Type B pancreatic cell (in vitro differentiated cells): Measurements from ENCODE around the gene EXT2. TPM values are rescaled to one million over a fixed set of nuclear protein-coding genes. Genes with fewer than 3 reads are reported as not detected.

Source experiments
- DNase-seq: peaks from one replicate; pipeline ENCODE4 v3.0.0; 2021; ENCODE audit warnings: mixed read lengths; ENCODE audit not compliant: unreplicated experiment; ENCODE audit errors: extremely low spot score
- H3K27ac Mint-ChIP-seq: 2 replicates; pipeline ENCODE4 v1.8.0; 2021; ENCODE audit warnings: mild to moderate bottlenecking, mixed read lengths
- H3K27me3 Mint-ChIP-seq: 2 replicates; pipeline ENCODE4 v1.8.0; 2021; ENCODE audit warnings: mixed read lengths
- H3K36me3 Mint-ChIP-seq: 2 replicates; pipeline ENCODE4 v1.8.0; 2021; ENCODE audit warnings: mixed read lengths
- H3K4me1 Mint-ChIP-seq: one replicate; pipeline ENCODE4 v1.8.0; 2021; ENCODE audit warnings: mixed read lengths; ENCODE audit not compliant: unreplicated experiment
- H3K4me3 Mint-ChIP-seq: 2 replicates; pipeline ENCODE4 v1.8.0; 2021; ENCODE audit warnings: mild to moderate bottlenecking, mixed read lengths
- H3K9me3 Mint-ChIP-seq: 2 replicates; pipeline ENCODE4 v1.8.0; 2021; ENCODE audit warnings: mixed read lengths
- CTCF ChIP-seq: fragments of 200-600 bp; sonication (generic); conservative IDR thresholded peaks from 2 replicates; pipeline ENCODE4 v1.5.0; 2021; ENCODE audit warnings: antibody characterized with exemption, mild to moderate bottlenecking
- total RNA-seq: library from RNA; stranded (reverse); gene quantifications from 2 replicates; pipeline ENCODE4 v1.2.1, GENCODE V29; 2021; ENCODE audit warnings: low replicate concordance

Gene EXT2
- total RNA-seq, 1 donor from 2014 or later: 62.7 TPM

- Mint-ChIP-seq H3K4me3 (no peak overlapping the region), H3K27me3 (peaks cover 16% of the 10 kb centered on the region), H3K36me3 (peaks cover 4% of the 10 kb centered on the region), H3K9me3 (no peaks in the 10 kb centered on the region), H3K4me1 (peaks cover 28% of the 10 kb centered on the region), H3K27ac (no peak overlapping the region)
- no peak for TF ChIP-seq CTCF
- DNase-seq: no peak
Observed at GRCh38 chr11:44282620-44283019, 187.1 kb downstream of the EXT2 start.

- Mint-ChIP-seq H3K27ac (no peak overlapping the region), H3K27me3 (peaks cover 21% of the 10 kb centered on the region), H3K36me3 (no peaks in the 10 kb centered on the region), H3K4me1 (peaks cover 22% of the 10 kb centered on the region), H3K9me3 (no peaks in the 10 kb centered on the region), H3K4me3 (no peak overlapping the region)
- no peak for TF ChIP-seq CTCF
- DNase-seq: no peak
Observed at GRCh38 chr11:44285756-44286155, 190.3 kb downstream of the EXT2 start.

GRCh38 chr11:44286268-44286880 is 190.9 kb downstream of the EXT2 start:
- Mint-ChIP-seq H3K4me3 (no peak overlapping the region), H3K4me1 (peaks cover 17% of the 10 kb centered on the region)
- DNase-seq: no peak

DNA sequence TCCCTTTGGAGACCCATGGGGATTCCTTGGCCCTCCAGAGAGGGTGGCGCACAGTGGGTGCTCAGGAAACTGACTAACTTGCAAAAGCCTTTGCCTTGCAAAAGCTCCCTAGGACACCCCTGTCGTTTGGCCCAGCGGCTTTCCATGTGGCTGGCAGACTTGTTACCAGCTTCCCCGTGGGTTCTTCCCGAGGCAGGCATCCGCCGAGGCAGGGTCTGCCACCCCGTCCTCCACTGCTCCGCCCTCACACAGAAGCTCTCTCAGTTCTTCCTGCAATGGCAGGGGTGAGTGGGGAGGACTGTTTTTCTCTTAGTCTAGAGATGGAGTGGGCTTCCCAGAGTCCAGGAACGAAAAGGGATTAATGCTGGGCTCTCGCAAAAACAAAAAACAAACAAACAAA is 191.4 kb downstream of the EXT2 start:
- H3K4me1 Mint-ChIP-seq: peaks cover 17% of the 10 kb centered on the region
- no peak overlapping the region for H3K4me3 Mint-ChIP-seq
- H3K27ac Mint-ChIP-seq: no peak overlapping the region

More at GRCh38 chr11:44286268-44286880, 190.9 kb downstream of the EXT2 start:
- Mint-ChIP-seq H3K36me3 (no peaks in the 10 kb centered on the region), H3K9me3 (no peaks in the 10 kb centered on the region), H3K27me3 (peaks cover 16% of the 10 kb centered on the region), H3K27ac (no peak overlapping the region)
- TF ChIP-seq CTCF: peak; percentile 98

GRCh38 chr11:44288133-44288526 is 192.7 kb downstream of the EXT2 start:
- no peak overlapping the region for H3K4me3 Mint-ChIP-seq
- no peak for TF ChIP-seq CTCF
- no peak overlapping the region for H3K27ac Mint-ChIP-seq
- peaks cover 16% of the 10 kb centered on the region for H3K27me3 Mint-ChIP-seq
- no peak for DNase-seq
- no peaks in the 10 kb centered on the region for H3K9me3 Mint-ChIP-seq
- peaks cover 10% of the 10 kb centered on the region for H3K4me1 Mint-ChIP-seq
- no peaks in the 10 kb centered on the region for H3K36me3 Mint-ChIP-seq

More for the DNA sequence above, 191.4 kb downstream of the EXT2 start:
- no peaks in the 10 kb centered on the region for H3K9me3 Mint-ChIP-seq
- no peak for TF ChIP-seq CTCF
- no peak for DNase-seq
- H3K27me3 Mint-ChIP-seq: peaks cover 16% of the 10 kb centered on the region
- H3K36me3 Mint-ChIP-seq: no peaks in the 10 kb centered on the region
